ENCODE measurements around the gene PTPRN2.
"Not testable (repeated sequence)": the region's sequence is repeated elsewhere in the genome, so short reads cannot be mapped to it uniquely, and the experiment has no call there.

PTPRN2 gene

DNA sequence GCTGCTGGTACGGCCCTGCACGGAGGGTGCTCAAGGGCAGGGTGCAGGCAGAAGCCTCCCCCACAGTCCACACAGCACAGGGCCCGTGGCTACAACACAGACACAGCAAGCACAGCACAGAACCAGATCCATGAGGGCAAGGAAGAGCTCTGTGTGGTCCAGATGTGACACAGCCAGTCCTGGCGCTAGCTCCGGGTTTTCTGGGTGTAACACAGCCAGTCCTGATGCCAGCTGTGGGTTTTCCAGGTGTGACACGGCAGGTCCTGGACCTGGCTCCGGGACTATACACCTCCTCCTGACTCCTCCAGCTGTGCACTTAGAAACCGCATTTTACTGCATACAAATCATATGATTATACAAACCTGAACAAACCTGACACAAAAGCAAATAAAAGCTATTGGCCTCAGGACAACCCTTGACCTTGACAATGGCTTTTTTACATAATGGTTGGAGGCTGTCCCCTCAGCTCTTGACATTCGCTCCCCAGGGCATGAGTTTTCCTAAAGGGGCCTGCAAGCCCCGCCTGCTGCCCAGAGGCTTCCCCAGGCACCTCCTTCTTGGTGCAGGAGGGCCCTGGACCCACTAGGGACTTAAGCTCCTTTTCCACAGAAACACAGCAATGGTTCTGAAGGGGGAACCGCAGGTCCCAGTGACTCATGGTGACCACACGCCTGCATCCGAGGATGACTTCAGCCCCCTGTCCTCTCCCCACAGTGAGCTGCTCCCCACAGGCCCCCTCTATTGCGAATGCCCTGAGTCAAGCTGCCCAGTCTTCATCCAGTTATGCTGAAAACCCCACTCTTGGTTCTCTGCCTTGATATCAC is 209.6 kb downstream of the PTPRN2 start:
- DNase-seq (ENCODE audit: insufficient read length, low spot score) (no peak), FAIRE-seq (no peak)
- TF ChIP-seq, protein P1, sequence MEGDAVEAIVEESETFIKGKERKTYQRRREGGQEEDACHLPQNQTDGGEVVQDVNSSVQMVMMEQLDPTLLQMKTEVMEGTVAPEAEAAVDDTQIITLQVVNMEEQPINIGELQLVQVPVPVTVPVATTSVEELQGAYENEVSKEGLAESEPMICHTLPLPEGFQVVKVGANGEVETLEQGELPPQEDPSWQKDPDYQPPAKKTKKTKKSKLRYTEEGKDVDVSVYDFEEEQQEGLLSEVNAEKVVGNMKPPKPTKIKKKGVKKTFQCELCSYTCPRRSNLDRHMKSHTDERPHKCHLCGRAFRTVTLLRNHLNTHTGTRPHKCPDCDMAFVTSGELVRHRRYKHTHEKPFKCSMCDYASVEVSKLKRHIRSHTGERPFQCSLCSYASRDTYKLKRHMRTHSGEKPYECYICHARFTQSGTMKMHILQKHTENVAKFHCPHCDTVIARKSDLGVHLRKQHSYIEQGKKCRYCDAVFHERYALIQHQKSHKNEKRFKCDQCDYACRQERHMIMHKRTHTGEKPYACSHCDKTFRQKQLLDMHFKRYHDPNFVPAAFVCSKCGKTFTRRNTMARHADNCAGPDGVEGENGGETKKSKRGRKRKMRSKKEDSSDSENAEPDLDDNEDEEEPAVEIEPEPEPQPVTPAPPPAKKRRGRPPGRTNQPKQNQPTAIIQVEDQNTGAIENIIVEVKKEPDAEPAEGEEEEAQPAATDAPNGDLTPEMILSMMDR (IDR thresholded peaks at IDR 0.05; ENCODE audit: insufficient read depth, missing control alignments), result no peak

DNA sequence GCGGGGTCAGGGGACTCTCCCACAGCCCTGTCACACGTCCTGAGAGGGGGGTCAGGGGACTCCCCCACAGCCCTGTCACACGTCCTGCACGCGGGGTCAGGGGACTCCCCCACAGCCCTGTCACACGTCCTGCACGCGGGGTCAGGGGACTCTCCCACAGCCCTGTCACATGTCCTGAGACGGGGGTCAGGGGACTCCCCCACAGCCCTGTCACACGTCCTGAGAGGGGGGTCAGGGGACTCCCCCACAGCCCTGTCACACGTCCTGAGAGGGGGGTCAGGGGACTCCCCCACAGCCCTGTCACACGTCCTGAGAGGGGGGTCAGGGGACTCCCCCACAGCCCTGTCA is 210.8 kb downstream of the PTPRN2 start:
- DNase-seq (ENCODE audit: insufficient read length, low spot score); FAIRE-seq: not testable (repeated sequence)

DNA sequence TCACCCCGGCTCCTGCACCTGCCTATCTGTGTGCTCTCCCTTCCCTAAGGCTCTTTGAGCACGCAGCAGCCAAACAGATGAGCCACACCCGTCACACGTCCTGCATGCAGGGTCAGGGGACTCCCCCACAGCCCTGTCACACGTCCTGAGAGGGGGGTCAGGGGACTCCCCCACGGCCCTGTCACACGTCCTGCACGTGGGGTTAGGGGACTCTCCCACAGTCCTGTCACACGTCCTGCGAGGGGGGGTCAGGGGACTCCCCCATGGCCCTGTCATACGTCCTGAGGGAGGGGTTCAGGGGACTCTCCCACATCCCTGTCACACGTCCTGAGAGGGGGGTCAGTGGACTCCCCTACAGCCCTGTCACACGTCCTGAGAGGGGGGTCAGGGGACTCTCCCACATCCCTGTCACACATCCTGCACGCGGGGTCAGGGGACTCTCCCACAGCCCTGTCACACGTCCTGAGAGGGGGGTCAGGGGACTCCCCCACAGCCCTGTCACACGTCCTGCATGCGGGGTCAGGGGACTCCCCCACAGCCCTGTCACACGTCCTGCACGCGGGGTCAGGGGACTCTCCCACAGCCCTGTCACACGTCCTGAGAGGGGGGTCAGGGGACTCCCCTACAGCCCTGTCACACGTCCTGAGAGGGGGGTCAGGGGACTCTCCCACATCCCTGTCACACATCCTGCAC is 211.3 kb downstream of the PTPRN2 start:
- not testable (repeated sequence) for FAIRE-seq; DNase-seq (ENCODE audit: insufficient read length, low spot score)

DNA sequence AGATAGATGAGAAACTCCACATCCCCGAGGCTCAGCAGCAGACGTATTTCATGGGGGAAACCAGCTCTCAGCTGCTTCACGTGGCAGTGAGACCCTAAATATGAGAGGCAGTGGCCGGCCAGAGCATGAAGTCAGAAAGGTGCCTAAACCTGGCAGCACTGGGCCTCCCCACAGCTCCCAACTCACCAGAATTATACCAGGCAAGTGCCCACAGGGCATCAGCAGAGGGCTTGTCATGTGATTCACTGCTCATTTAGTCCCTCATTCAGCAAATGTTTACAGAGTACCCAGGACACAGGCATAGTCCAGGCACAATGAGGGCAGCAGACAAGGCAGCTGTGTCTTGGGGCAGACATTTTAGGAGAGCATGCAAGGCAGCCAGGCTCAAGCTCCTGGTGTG is 212.6 kb downstream of the PTPRN2 start:
- DNase-seq (ENCODE audit: insufficient read length, low spot score) (no peak), FAIRE-seq (no peak)
- TF ChIP-seq, protein P1 (IDR thresholded peaks at IDR 0.05; ENCODE audit: insufficient read depth, missing control alignments), result no peak

DNA sequence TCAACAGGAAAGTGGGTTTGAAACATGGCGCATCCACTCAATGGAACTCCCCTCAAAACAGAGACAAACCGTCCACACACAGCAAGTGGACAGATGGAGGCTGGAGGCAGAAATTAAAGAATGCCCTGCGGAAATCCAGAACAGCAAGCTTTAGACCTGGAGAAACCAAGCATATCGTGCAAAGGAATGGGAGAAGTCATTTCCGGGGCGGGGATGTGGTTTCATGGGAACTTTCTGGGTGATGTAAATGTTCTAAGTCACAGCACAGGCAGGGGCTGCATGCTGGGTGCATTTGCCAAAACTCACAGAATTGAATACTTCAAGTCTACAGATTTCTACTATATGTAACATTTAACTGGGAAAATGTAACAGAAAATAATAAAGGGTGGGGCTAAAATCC is 213.0 kb downstream of the PTPRN2 start:
- FAIRE-seq, result no peak
- TF ChIP-seq, protein P1 (IDR thresholded peaks at IDR 0.05; ENCODE audit: insufficient read depth, missing control alignments), result no peak
- DNase-seq (ENCODE audit: insufficient read length, low spot score), result no peak

DNA sequence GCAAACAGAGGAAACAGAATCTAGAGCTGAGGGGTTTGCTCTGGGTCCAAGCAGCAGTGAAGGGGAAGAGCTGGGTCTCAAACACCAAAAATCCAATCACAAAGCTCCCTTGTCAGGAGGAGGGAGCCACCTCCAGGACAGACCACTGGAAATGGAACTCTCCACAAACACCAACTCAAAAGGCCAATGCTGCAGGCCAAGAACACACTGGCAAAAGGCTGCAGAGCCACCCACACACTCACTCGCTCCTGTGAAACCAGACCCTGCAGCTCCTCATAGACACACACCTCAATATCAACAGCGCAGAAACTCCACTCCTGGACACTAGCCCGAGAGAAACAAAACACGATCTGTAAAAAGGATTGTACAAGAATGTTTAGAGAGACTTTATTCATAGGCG is 213.5 kb downstream of the PTPRN2 start:
- no peak for DNase-seq (ENCODE audit: insufficient read length, low spot score)
- TF ChIP-seq, protein P1 (IDR thresholded peaks at IDR 0.05; ENCODE audit: insufficient read depth, missing control alignments), result no peak
- FAIRE-seq, result no peak

DNA sequence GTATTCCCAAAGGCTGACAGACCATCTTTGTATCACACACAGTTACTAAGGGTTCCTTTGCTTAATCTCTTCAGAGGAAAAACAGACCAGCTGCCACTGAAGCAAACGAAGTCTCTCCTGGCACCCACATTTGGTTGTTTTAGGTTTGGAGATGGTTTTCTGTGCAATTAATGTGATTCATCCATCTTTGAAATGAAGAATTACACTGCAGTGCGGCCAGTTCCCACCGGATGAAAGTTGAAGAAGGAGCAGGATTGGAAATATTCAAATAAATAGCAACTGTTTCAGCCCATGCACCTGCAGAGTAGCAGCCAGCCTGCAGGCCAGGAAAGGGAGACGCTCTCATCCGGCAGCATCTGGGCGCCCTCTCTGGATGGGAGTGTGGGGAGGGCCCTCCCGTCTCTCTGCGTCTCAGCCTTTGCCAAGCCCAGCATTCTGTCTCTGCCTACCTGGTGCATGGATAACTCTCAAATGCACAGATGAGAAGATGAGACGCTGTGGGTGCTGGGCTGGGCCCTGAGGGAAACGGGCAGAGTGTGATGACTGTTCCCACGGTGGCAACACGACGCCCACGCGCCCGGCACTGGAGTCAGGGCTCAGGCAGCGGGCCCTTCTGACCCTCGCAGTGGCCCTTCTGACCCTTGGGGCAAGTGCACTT is 214.0 kb downstream of the PTPRN2 start:
- no peak for DNase-seq (ENCODE audit: insufficient read length, low spot score)
- TF ChIP-seq, protein P1 (IDR thresholded peaks at IDR 0.05; ENCODE audit: insufficient read depth, missing control alignments), result no peak
- FAIRE-seq, result no peak
